Endothelial cell (in vitro differentiated cells): ENCODE data around the gene ADAMTSL1. TPM values are rescaled to one million over a fixed set of nuclear protein-coding genes. Genes with fewer than 3 reads are reported as not detected.

Experiments
- DNase-seq: peaks from one replicate; pipeline ENCODE4 v3.0.0; 2021; ENCODE audit warnings: low spot score
- H3K27ac Mint-ChIP-seq: one replicate; pipeline ENCODE4 v1.8.0; 2021; ENCODE audit warnings: mixed read lengths, inconsistent platforms; ENCODE audit not compliant: unreplicated experiment
- H3K27me3 Mint-ChIP-seq: one replicate; pipeline ENCODE4 v1.8.0; 2021; ENCODE audit warnings: mild to moderate bottlenecking, moderate library complexity, mixed read lengths, inconsistent platforms; ENCODE audit not compliant: unreplicated experiment
- H3K36me3 Mint-ChIP-seq: one replicate; pipeline ENCODE4 v1.8.0; 2021; ENCODE audit warnings: mild to moderate bottlenecking, low read depth, mixed read lengths, inconsistent platforms; ENCODE audit not compliant: unreplicated experiment
- H3K4me1 Mint-ChIP-seq: one replicate; pipeline ENCODE4 v1.8.0; 2021; ENCODE audit warnings: mild to moderate bottlenecking, mixed read lengths, inconsistent platforms; ENCODE audit not compliant: unreplicated experiment
- H3K4me3 Mint-ChIP-seq: one replicate; pipeline ENCODE4 v1.8.0; 2021; ENCODE audit warnings: mild to moderate bottlenecking, mixed read lengths, inconsistent platforms; ENCODE audit not compliant: unreplicated experiment
- H3K9me3 Mint-ChIP-seq: one replicate; pipeline ENCODE4 v1.8.0; 2021; ENCODE audit warnings: mixed read lengths, inconsistent platforms; ENCODE audit not compliant: unreplicated experiment
- CTCF ChIP-seq: fragments of 200-600 bp; sonication (generic); IDR thresholded peaks from one replicate; pipeline ENCODE4 v1.5.0; 2021; ENCODE audit warnings: antibody characterized with exemption; ENCODE audit not compliant: unreplicated experiment
- total RNA-seq: library from RNA; stranded (reverse); fragmentation: NEBNext Ultra II Directional; extraction: Animal tissue kit (Norgen Biotek cat#: 25700); gene quantifications from one replicate; pipeline ENCODE4 v1.2.1, GENCODE V29; 2021; ENCODE audit not compliant: unreplicated experiment

The ADAMTSL1 gene
- total RNA-seq, 1 donor from 2014 or later, result 18.2 TPM

DNA sequence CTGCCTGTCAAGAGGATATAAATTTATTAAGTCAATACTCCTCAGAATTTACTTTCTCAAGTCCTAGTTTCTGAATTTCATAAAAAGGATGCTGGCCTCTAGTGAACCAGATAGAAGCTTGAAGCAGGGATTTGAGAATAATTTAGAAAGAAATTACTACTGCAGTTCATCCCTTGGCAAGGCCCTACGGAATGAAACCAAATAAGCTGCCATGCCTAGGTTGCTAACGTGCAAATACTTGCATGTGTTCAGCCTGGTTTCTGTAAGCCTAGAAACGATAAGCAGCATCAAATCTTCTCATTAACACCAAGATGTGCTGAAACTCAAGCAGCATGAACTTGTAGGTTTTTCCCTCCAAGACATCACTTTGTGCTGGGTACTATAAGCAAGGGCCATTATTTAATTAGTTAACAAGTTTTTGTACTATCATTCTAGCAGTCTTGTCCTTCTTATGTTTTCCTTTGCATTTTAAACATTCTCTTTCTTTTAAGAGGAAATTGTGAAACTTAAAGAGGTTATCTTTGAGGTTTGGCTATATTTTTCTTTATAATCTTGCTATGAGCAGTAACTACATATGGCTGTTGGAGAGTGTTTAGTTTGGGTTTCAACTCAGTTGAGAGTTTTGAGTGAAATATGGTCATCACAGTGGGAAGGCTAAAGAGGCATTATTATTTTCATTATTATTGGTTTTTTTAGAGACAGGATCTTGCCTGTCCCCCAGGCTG, 71.8 kb downstream of the ADAMTSL1 start:
- Mint-ChIP-seq H3K27me3 (no peaks in the 10 kb centered on the region), H3K4me1 (peaks cover 3% of the 10 kb centered on the region), H3K9me3 (no peaks in the 10 kb centered on the region), H3K27ac (no peak overlapping the region), H3K36me3 (no peaks in the 10 kb centered on the region), H3K4me3 (no peak overlapping the region)
- no peak for DNase-seq
- no peak for TF ChIP-seq CTCF

- Mint-ChIP-seq H3K27ac (no peak overlapping the region), H3K4me1 (peaks cover 3% of the 10 kb centered on the region), H3K27me3 (no peaks in the 10 kb centered on the region), H3K36me3 (no peaks in the 10 kb centered on the region), H3K4me3 (no peak overlapping the region), H3K9me3 (no peaks in the 10 kb centered on the region)
- TF ChIP-seq CTCF, result no peak
- DNase-seq, result no peak
Observed at GRCh38 chr9:18548456-18548855, 74.5 kb downstream of the ADAMTSL1 start.

GRCh38 chr9:18549772-18550171, 75.8 kb downstream of the ADAMTSL1 start:
- Mint-ChIP-seq H3K27ac (no peak overlapping the region), H3K4me3 (no peak overlapping the region), H3K9me3 (no peaks in the 10 kb centered on the region), H3K27me3 (no peaks in the 10 kb centered on the region), H3K36me3 (no peaks in the 10 kb centered on the region), H3K4me1 (peaks cover 4% of the 10 kb centered on the region)
- no peak for TF ChIP-seq CTCF
- DNase-seq, result no peak

DNA sequence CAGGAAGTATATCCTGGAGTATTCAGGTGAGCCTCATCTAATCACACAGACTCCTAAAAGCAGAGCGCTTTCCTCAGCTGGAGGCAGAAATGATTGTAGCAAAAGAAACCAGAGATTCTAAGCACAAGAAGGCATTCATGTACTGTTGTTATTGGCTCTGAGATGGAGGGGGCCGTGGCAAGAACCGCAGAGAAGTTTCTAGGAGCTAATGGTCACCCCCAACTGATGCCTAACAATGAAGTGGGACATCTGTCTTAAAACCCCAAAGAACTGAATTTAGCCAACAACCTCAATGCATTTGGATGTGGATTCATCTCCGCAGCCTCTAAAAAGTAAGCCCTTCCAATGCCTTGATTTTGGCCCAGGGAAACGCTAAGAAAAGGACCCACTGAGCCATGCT, 76.3 kb downstream of the ADAMTSL1 start:
- no peaks in the 10 kb centered on the region for H3K27me3 Mint-ChIP-seq
- no peaks in the 10 kb centered on the region for H3K9me3 Mint-ChIP-seq
- no peak overlapping the region for H3K4me3 Mint-ChIP-seq
- DNase-seq, result no peak
- no peak overlapping the region for H3K27ac Mint-ChIP-seq
- TF ChIP-seq CTCF, result no peak
- peaks cover 8% of the 10 kb centered on the region for H3K4me1 Mint-ChIP-seq
- no peaks in the 10 kb centered on the region for H3K36me3 Mint-ChIP-seq

GRCh38 chr9:18554244-18554643, 80.3 kb downstream of the ADAMTSL1 start:
- Mint-ChIP-seq H3K4me3 (no peak overlapping the region), H3K36me3 (peaks cover 3% of the 10 kb centered on the region), H3K4me1 (peaks cover 4% of the 10 kb centered on the region), H3K27me3 (no peaks in the 10 kb centered on the region), H3K27ac (no peak overlapping the region), H3K9me3 (no peaks in the 10 kb centered on the region)
- DNase-seq, result no peak
- no peak for TF ChIP-seq CTCF
